Liver (tissue), 9 donors: ENCODE measurements around the gene SLC39A3. TPM values are rescaled to one million over a fixed set of nuclear protein-coding genes. Genes with fewer than 3 reads are reported as not detected.

Experiments
- DNase-seq: peaks from one replicate; pipeline ENCODE4 v3.0.0-alpha.2; 2017; ENCODE audit warnings: low spot score
- H3K27ac ChIP-seq, 2 donors: one replicate each; pipeline ENCODE4 v1.7.0; 2013; ENCODE audit warnings: inconsistent platforms in 2 of 2, low read length in 2 of 2, control low read depth in 1 of 2, low read depth in 1 of 2, mild to moderate bottlenecking in 1 of 2
- H3K27me3 ChIP-seq, 4 donors: one replicate each; pipeline versions ENCODE4 v1.6.1 to v1.7.0; 2013; ENCODE audit warnings: low read length in 3 of 4, inconsistent platforms in 1 of 4, mild to moderate bottlenecking in 1 of 4, moderate library complexity in 1 of 4; ENCODE audit not compliant: control insufficient read depth in 4 of 4, insufficient read depth in 4 of 4
- H3K36me3 ChIP-seq, 4 donors: one replicate each; pipeline versions ENCODE4 v1.6.1 to v1.7.0; 2013; ENCODE audit warnings: low read length in 3 of 4, mild to moderate bottlenecking in 3 of 4, low read depth in 1 of 4, moderate library complexity in 1 of 4; ENCODE audit not compliant: control insufficient read depth in 4 of 4, insufficient read depth in 3 of 4
- H3K4me1 ChIP-seq, 4 donors: one replicate each; pipeline versions ENCODE4 v1.6.1 to v1.7.0; 2013; ENCODE audit warnings: low read length in 3 of 4, mild to moderate bottlenecking in 3 of 4, moderate library complexity in 1 of 4; ENCODE audit not compliant: control insufficient read depth in 4 of 4, insufficient read depth in 4 of 4
- H3K4me3 ChIP-seq, 3 donors: one replicate each; pipeline versions ENCODE4 v1.6.1 to v1.7.0; 2013; ENCODE audit warnings: low read length in 3 of 3, control low read depth in 1 of 3, low read depth in 1 of 3, mild to moderate bottlenecking in 1 of 3
- H3K9ac ChIP-seq, 2 donors: one replicate each; pipeline ENCODE4 v1.7.0; 2013; ENCODE audit warnings: low read length in 2 of 2, mild to moderate bottlenecking in 2 of 2, moderate library complexity in 2 of 2, control low read depth in 1 of 2, low read depth in 1 of 2
- H3K9me3 ChIP-seq, 4 donors: one replicate each; pipeline versions ENCODE4 v1.6.1 to v1.7.0; 2013; ENCODE audit warnings: low read length in 3 of 4; ENCODE audit not compliant: control insufficient read depth in 4 of 4
- ATF3 ChIP-seq: IDR thresholded peaks from 2 replicates; pipeline ENCODE4 v1.6.1; 2016; ENCODE audit warnings: antibody characterized with exemption
- EGR1 ChIP-seq, 2 donors: IDR thresholded peaks; 2 replicates each; pipeline ENCODE4 v1.6.1; 2016 to 2018; ENCODE audit warnings: antibody characterized with exemption in 2 of 2, low read depth in 2 of 2
- FOXA1 ChIP-seq: IDR thresholded peaks from 2 replicates; pipeline ENCODE4 v1.6.1; 2016; ENCODE audit warnings: antibody characterized with exemption
- FOXA2 ChIP-seq: IDR thresholded peaks from 2 replicates; pipeline ENCODE4 v1.6.1; 2016; ENCODE audit warnings: antibody characterized with exemption
- GABPA ChIP-seq, 2 donors: IDR thresholded peaks in 1 of 2; conservative IDR thresholded peaks in 1 of 2; 2 replicates each; pipeline ENCODE4 v1.6.1; 2016; ENCODE audit warnings: antibody characterized with exemption in 2 of 2, mild to moderate bottlenecking in 1 of 2, moderate library complexity in 1 of 2
- HNF4A ChIP-seq, 2 donors: conservative IDR thresholded peaks; 2 replicates each; pipeline ENCODE4 v1.6.1; 2016; ENCODE audit warnings: antibody characterized with exemption in 2 of 2, mild to moderate bottlenecking in 2 of 2
- MAX ChIP-seq: IDR thresholded peaks from 2 replicates; pipeline ENCODE4 v1.6.1; 2016; ENCODE audit warnings: antibody characterized with exemption
- NR2F2 ChIP-seq: IDR thresholded peaks from 2 replicates; pipeline ENCODE4 v1.6.1; 2016; ENCODE audit warnings: antibody characterized with exemption
- RAD21 ChIP-seq, 2 donors: IDR thresholded peaks; 2 replicates each; pipeline ENCODE4 v1.6.1; 2016; ENCODE audit warnings: antibody characterized with exemption in 2 of 2, mild to moderate bottlenecking in 2 of 2
- REST ChIP-seq: IDR thresholded peaks from 2 replicates; pipeline ENCODE4 v1.6.1; 2016; ENCODE audit warnings: antibody characterized with exemption, mild to moderate bottlenecking
- RXRA ChIP-seq, 2 donors: IDR thresholded peaks; 2 replicates each; pipeline ENCODE4 v1.6.1; 2017 to 2018; ENCODE audit warnings: antibody characterized with exemption in 2 of 2, mild to moderate bottlenecking in 1 of 2
- SP1 ChIP-seq: IDR thresholded peaks from 2 replicates; pipeline ENCODE4 v1.6.1; 2018; ENCODE audit warnings: antibody characterized with exemption, mild to moderate bottlenecking
- YY1 ChIP-seq: IDR thresholded peaks from 2 replicates; pipeline ENCODE4 v1.6.1; 2016; ENCODE audit warnings: antibody characterized with exemption, mild to moderate bottlenecking
- WGBS: extraction: QIAGEN DNeasy Blood & Tissue Kit; methylation state at CpG from one replicate; pipeline ENCODE4 v1.1.7; 2013; 5-methylcytosine and 5-hydroxymethylcytosine counted together
- polyA plus RNA-seq, 2 donors: library from polyadenylated mRNA; stranded (reverse) in 1 of 2; unstranded in 1 of 2; fragments of 200-250 nt in 1 of 2; fragments of >200 nt in 1 of 2; fragmentation: Nextera tagmentation in 1 of 2; extraction: Ambion mirVana in 1 of 2; gene quantifications; one replicate each; pipeline versions ENCODE4 v1.2.1 to v1.2.3, GENCODE V29; 2013 to 2015
- total RNA-seq, 2 donors: library from RNA; depleted of rRNA; stranded (reverse); fragments of >200 nt; gene quantifications; one replicate each; pipeline ENCODE4 v1.2.3, GENCODE V29; 2014
- donor health status: healthy.
- donor health status: healthy.
- donor health status: healthy.
- donor health status: healthy.
- donor health status: healthy.

SLC39A3 gene
- total and polyA plus RNA-seq, 4 donors = 19.8 to 29.0 (median 24.2) TPM

GRCh38 chr19:2782936-2783780 lies 43.3 kb upstream of the SLC39A3 start, which contains the start of gene SGTA (continued):
- peak; percentile 68 for TF ChIP-seq ATF3

- Histone ChIP-seq H3K4me1 (peaks cover 1 to 41% (median 30%) of the 10 kb centered on the region in 4 donors), H3K27ac (peak overlapping the region; percentile 83 to 85), H3K27me3 (no peaks in the 10 kb centered on the region), H3K36me3 (no peaks in the 10 kb centered on the region), H3K4me3 (peak overlapping the region; percentile 80 to 88 (median 87)), H3K9ac (peak overlapping the region; percentile 85 to 96), H3K9me3 (no peaks in the 10 kb centered on the region)
- no peak for DNase-seq
- WGBS = 2% methylated on average over 24 of the region's 24 CpGs
- TF ChIP-seq RXRA (IDR thresholded peaks at IDR 0.05) (no peak), FOXA1 (no peak), YY1 (no peak), ATF3 (no peak), HNF4A (conservative IDR thresholded peaks at IDR 0.05) (no peak)
Observed at GRCh38 chr19:2782329-2782935, 42.6 kb upstream of the SLC39A3 start.

GRCh38 chr19:2780284-2780683 lies 40.5 kb upstream of the SLC39A3 start:
- no peak overlapping the region for H3K9ac ChIP-seq
- H3K4me3 ChIP-seq = no peak overlapping the region
- TF ChIP-seq ATF3 (no peak), REST (no peak), MAX (no peak), FOXA1 (no peak), RAD21 (IDR thresholded peaks at IDR 0.05) (no peak), SP1 (no peak), GABPA (IDR thresholded peaks at IDR 0.05 in 1 of 2, conservative IDR thresholded peaks at IDR 0.05 in 1 of 2) (no peak), EGR1 (IDR thresholded peaks at IDR 0.05; ENCODE audit: low read depth in 2 of 2) (no peak), NR2F2 (no peak), FOXA2 (no peak), HNF4A (conservative IDR thresholded peaks at IDR 0.05) (no peak), YY1 (no peak)
- DNase-seq = no peak
- H3K4me1 ChIP-seq = peaks cover 5 to 44% (median 25%) of the 10 kb centered on the region in 4 donors
- H3K36me3 ChIP-seq = no peaks in the 10 kb centered on the region
- no peak overlapping the region for H3K27ac ChIP-seq
- no peaks in the 10 kb centered on the region for H3K9me3 ChIP-seq
- H3K27me3 ChIP-seq = no peaks in the 10 kb centered on the region
- WGBS = 96% methylated on average over 7 of the region's 7 CpGs
